GM12801 (cell line): Measurements from ENCODE around the gene TAB2.

Experiments used
- CTCF ChIP-seq: IDR thresholded peaks from one replicate; pipeline ENCODE4 v1.5.1; 2011; ENCODE audit warnings: control low read depth; ENCODE audit not compliant: insufficient read length; ENCODE audit errors: extremely low read depth

TAB2 gene

GRCh38 chr6:149433881-149434280 lies 116.4 kb downstream of the TAB2 start:
- no peak for TF ChIP-seq CTCF

GRCh38 chr6:149435919-149436586 lies 118.5 kb downstream of the TAB2 start:
- TF ChIP-seq CTCF, result no peak

GRCh38 chr6:149436647-149437046 lies 119.1 kb downstream of the TAB2 start:
- no peak for TF ChIP-seq CTCF

GRCh38 chr6:149437212-149437611 lies 119.7 kb downstream of the TAB2 start:
- no peak for TF ChIP-seq CTCF

GRCh38 chr6:149438855-149439254 lies 121.3 kb downstream of the TAB2 start:
- TF ChIP-seq CTCF, result no peak

GRCh38 chr6:149439626-149440025 lies 122.1 kb downstream of the TAB2 start:
- TF ChIP-seq CTCF, result no peak

- TF ChIP-seq CTCF, result no peak
Measured at GRCh38 chr6:149440735-149441671, 123.5 kb downstream of the TAB2 start.
